PC-3 (cell line): Measurements from ENCODE around the gene RHBDL2.

Source experiments
- EZH2 ChIP-seq: fragments of 300-600 bp; sonication (generic); IDR thresholded peaks from one replicate; pipeline ENCODE4 v1.6.1; 2017; ENCODE audit warnings: antibody characterized with exemption, mild to moderate bottlenecking, low read length; ENCODE audit not compliant: unreplicated experiment
- EZH2phosphoT487 ChIP-seq: fragments of 300-600 bp; sonication (generic); IDR thresholded peaks from 2 replicates; pipeline ENCODE4 v1.6.1; 2018; ENCODE audit warnings: mild to moderate bottlenecking, antibody characterized with exemption, low read length, borderline replicate concordance
- TF ChIP-seq, protein P1 (sequence below): fragments of 300-600 bp; sonication (generic); conservative IDR thresholded peaks from 2 replicates; pipeline ENCODE4 v1.5.1; 2017; ENCODE audit warnings: antibody characterized with exemption, low read depth, mild to moderate bottlenecking, low read length

DNA sequence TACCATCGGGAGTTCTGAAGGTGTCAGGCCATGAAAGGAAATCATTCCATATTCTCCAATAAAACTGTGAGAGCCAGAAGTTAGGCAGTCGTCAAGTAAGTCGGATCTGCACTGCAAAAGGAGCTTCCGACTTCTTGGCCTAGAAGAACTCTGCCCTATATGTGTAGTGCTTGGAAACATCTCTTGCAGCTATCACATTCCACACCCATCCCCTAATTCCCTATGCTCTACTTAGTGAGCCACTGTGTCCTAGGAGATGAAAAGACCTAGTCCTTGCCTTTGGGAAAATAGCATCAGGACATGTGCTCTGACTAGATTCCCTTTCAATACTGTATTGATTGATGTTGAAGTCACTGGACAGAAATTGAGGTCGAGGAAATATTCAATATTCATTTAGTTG, 52.0 kb downstream of the RHBDL2 start:
- TF ChIP-seq, protein P1, sequence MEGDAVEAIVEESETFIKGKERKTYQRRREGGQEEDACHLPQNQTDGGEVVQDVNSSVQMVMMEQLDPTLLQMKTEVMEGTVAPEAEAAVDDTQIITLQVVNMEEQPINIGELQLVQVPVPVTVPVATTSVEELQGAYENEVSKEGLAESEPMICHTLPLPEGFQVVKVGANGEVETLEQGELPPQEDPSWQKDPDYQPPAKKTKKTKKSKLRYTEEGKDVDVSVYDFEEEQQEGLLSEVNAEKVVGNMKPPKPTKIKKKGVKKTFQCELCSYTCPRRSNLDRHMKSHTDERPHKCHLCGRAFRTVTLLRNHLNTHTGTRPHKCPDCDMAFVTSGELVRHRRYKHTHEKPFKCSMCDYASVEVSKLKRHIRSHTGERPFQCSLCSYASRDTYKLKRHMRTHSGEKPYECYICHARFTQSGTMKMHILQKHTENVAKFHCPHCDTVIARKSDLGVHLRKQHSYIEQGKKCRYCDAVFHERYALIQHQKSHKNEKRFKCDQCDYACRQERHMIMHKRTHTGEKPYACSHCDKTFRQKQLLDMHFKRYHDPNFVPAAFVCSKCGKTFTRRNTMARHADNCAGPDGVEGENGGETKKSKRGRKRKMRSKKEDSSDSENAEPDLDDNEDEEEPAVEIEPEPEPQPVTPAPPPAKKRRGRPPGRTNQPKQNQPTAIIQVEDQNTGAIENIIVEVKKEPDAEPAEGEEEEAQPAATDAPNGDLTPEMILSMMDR, result no peak
- TF ChIP-seq EZH2, result no peak
- TF ChIP-seq EZH2phosphoT487, result no peak
